Fibroblast of villous mesenchyme (primary cell): Measurements from ENCODE around the gene PGAM2. TPM values are rescaled to one million over a fixed set of nuclear protein-coding genes. Genes with fewer than 3 reads are reported as not detected.

Experiments
- DNase-seq: peaks from one replicate; pipeline ENCODE4 v3.0.0-alpha.2; 2010; ENCODE audit warnings: low read depth
- H3K4me3 ChIP-seq: 2 replicates; pipeline ENCODE4 v1.5.1; 2011; ENCODE audit warnings: low read depth, mild to moderate bottlenecking, low read length
- CTCF ChIP-seq: IDR thresholded peaks from 2 replicates; pipeline ENCODE4 v1.5.1; 2012; ENCODE audit warnings: low read depth, mild to moderate bottlenecking, low read length; ENCODE audit not compliant: insufficient read depth
- total RNA-seq: library from RNA; depleted of rRNA; stranded (reverse); fragments of >200 nt; gene quantifications from 2 replicates; pipeline ENCODE4 v1.2.3, GENCODE V29; 2012

Gene PGAM2
- total RNA-seq, 1 donor, result under 0.01 TPM

GRCh38 chr7:44101966-44102845, 36.8 kb upstream of the PGAM2 start:
- peak; percentile 35 for DNase-seq
- no peak for TF ChIP-seq CTCF
- H3K4me3 ChIP-seq, result no peak overlapping the region

- H3K4me3 ChIP-seq, result no peak overlapping the region
- DNase-seq, result no peak
- TF ChIP-seq CTCF, result no peak
Observed at GRCh38 chr7:44101303-44101965, 36.1 kb upstream of the PGAM2 start.

- TF ChIP-seq CTCF, result no peak
- DNase-seq, result peak; percentile 94
- H3K4me3 ChIP-seq, result no peak overlapping the region
Observed at GRCh38 chr7:44100458-44101302, 35.3 kb upstream of the PGAM2 start.

- DNase-seq, result no peak
- H3K4me3 ChIP-seq, result no peak overlapping the region
- TF ChIP-seq CTCF, result no peak
Observed at GRCh38 chr7:44099669-44100068, 34.3 kb upstream of the PGAM2 start.

- TF ChIP-seq CTCF, result no peak
- no peak overlapping the region for H3K4me3 ChIP-seq
- DNase-seq, result no peak
Observed at GRCh38 chr7:44098092-44099068, 33.0 kb upstream of the PGAM2 start.
